GM12878 (cell line): ENCODE data around the gene HINFP. TPM values are rescaled to one million over a fixed set of nuclear protein-coding genes. Genes with fewer than 3 reads are reported as not detected.

Experiments
- ATAC-seq: fragments of 200-7000 bp; cut with Tn5 transposase; 3 replicates; pipeline ENCODE4 v1.9.1; 2020; ENCODE audit warnings: mild to moderate bottlenecking, moderate library complexity
- BruUV-seq: library from RNA; stranded (reverse); fragments of 400-500 nt; replicated peaks from 2 replicates; lab custom pipeline; 2021; lab: Mats Ljungman, UMichigan
- CTCF ChIA-PET: fragments of 300-600 bp; sonication (Branson Sonifier 250); formaldehyde crosslinking; extraction: SDS; loops from one replicate; lab custom pipeline; 2021; ENCODE audit warnings: inconsistent platforms; lab: Yijun Ruan, JAX
- POLR2A ChIA-PET: fragments of 350-600 bp; formaldehyde crosslinking; extraction: SDS; loops from one replicate; lab custom pipeline; 2021; ENCODE audit warnings: inconsistent platforms; lab: Charles Lee
- RAD21 ChIA-PET: fragments of 300-600 bp; sonication (Branson Sonifier 250); formaldehyde crosslinking; loops from one replicate; lab custom pipeline; 2023; ENCODE audit warnings: antibody characterized with exemption; ENCODE audit not compliant: unreplicated experiment; lab: Charles Lee
- SMC1A ChIA-PET: fragments of 300-600 bp; sonication (Branson Sonifier 250); formaldehyde crosslinking; loops from one replicate; lab custom pipeline; 2023; ENCODE audit not compliant: unreplicated experiment, uncharacterized antibody; lab: Charles Lee
- DNase-seq: peaks from one replicate; pipeline ENCODE4 v3.0.0-alpha.2; 2011; ENCODE audit warnings: low read depth, low spot score
- FAIRE-seq: peaks from 3 replicates; lab custom pipeline; 2011; peaks lifted over from hg19 to GRCh38; lab: Jason Lieb, UNC
- H2AFZ ChIP-seq: 2 replicates; pipeline ENCODE4 v1.6.0; 2011; ENCODE audit warnings: low read depth, low read length, control low read depth; ENCODE audit not compliant: control insufficient read depth
- H3K27ac ChIP-seq: 2 replicates; pipeline ENCODE4 v1.5.1; 2011; ENCODE audit warnings: control low read depth; ENCODE audit not compliant: control insufficient read depth, insufficient read depth
- H3K27me3 ChIP-seq, 2 experiments: replicated peaks in 1 of 2; 2 replicates each; pipeline versions ENCODE4 v1.6.0 to v1.6.1; 2011; ENCODE audit warnings: low read length in 1 of 2; ENCODE audit not compliant: control insufficient read depth in 2 of 2, insufficient read depth in 2 of 2
- H3K36me3 ChIP-seq, 2 experiments: 2 replicates each; pipeline ENCODE4 v1.5.1; 2011; ENCODE audit warnings: low read length in 1 of 2; ENCODE audit not compliant: control insufficient read depth in 2 of 2, insufficient read depth in 2 of 2
- H3K4me1 ChIP-seq: 2 replicates; pipeline ENCODE4 v1.6.1; 2011; ENCODE audit warnings: mild to moderate bottlenecking, low read length, moderate library complexity, mixed read lengths; ENCODE audit not compliant: control insufficient read depth, insufficient read depth
- H3K4me2 ChIP-seq: 2 replicates; pipeline ENCODE4 v1.6.0; 2011; ENCODE audit warnings: control low read depth; ENCODE audit not compliant: control insufficient read depth, insufficient read depth
- H3K4me3 ChIP-seq: fragments of 200-600 bp; sonication (generic); 2 replicates; pipeline ENCODE4 v1.5.1; 2016
- H3K79me2 ChIP-seq: 2 replicates; pipeline ENCODE4 v1.6.0; 2011; ENCODE audit warnings: low read length; ENCODE audit not compliant: control insufficient read depth, insufficient read depth
- H3K9ac ChIP-seq: 2 replicates; pipeline ENCODE4 v1.8.0; 2011; ENCODE audit warnings: low read length, control low read depth, mixed read lengths; ENCODE audit not compliant: control insufficient read depth, insufficient read depth
- H3K9me3 ChIP-seq: replicated peaks from 3 replicates; pipeline ENCODE4 v1.5.1; 2011; ENCODE audit warnings: mild to moderate bottlenecking, low read length; ENCODE audit not compliant: control insufficient read depth, insufficient read depth
- H4K20me1 ChIP-seq: 2 replicates; pipeline ENCODE4 v1.6.0; 2011; ENCODE audit not compliant: control insufficient read depth, insufficient read depth
- CHD2 ChIP-seq: IDR thresholded peaks from 2 replicates; pipeline ENCODE4 v1.6.1; 2011; ENCODE audit warnings: low read depth, low read length, improper control_type of control experiment, borderline replicate concordance
- NFIC ChIP-seq: IDR thresholded peaks from 2 replicates; pipeline ENCODE4 v1.6.1; 2012; ENCODE audit warnings: low read depth, mild to moderate bottlenecking, inconsistent platforms, low read length, moderate library complexity
- NFXL1 ChIP-seq: fragments of 450-650 bp; IDR thresholded peaks from 2 replicates; pipeline ENCODE4 v1.6.1; 2017; ENCODE audit warnings: antibody characterized with exemption, mild to moderate bottlenecking, borderline replicate concordance
- NFYB ChIP-seq: IDR thresholded peaks from 2 replicates; pipeline ENCODE4 v1.6.1; 2011; ENCODE audit warnings: low read depth, mild to moderate bottlenecking, low read length, improper control_type of control experiment, moderate library complexity; ENCODE audit not compliant: insufficient read depth
- PML ChIP-seq: IDR thresholded peaks from 2 replicates; pipeline ENCODE4 v1.6.1; 2012; ENCODE audit warnings: low read length, inconsistent platforms
- RELA ChIP-seq: fragments of 450-650 bp; IDR thresholded peaks from 2 replicates; pipeline ENCODE4 v1.8.0; 2014; ENCODE audit warnings: borderline replicate concordance; ENCODE audit not compliant: partially characterized antibody
- SRF ChIP-seq, 2 experiments: IDR thresholded peaks; 2 replicates each; pipeline ENCODE4 v1.6.1; 2011; ENCODE audit warnings: low read depth in 2 of 2, low read length in 2 of 2, mild to moderate bottlenecking in 1 of 2, moderate library complexity in 1 of 2
- ZZZ3 ChIP-seq: IDR thresholded peaks from 2 replicates; pipeline ENCODE4 v1.6.1; 2011; ENCODE audit warnings: low read depth; ENCODE audit not compliant: control insufficient read depth, insufficient read length
- WGBS: methylation state at CpG from one replicate; pipeline ENCODE4 v1.1.6; 2016; ENCODE audit warnings: low lambda C conversion rate; ENCODE audit not compliant: insufficient replicate concordance, insufficient coverage; ENCODE audit errors: missing lambda C conversion rate; 5-methylcytosine and 5-hydroxymethylcytosine counted together
- in situ Hi-C: fragments of 300-500 bp; cut with MboI; formaldehyde crosslinking; loops from 9 replicates; pipeline ENCODE4 v1.14.3; 2018; ENCODE audit warnings: mixed read lengths
- intact Hi-C: fragments of 100-400 bp; cut with micrococcal nuclease; formaldehyde crosslinking; loops from one replicate; pipeline ENCODE4 v1.14.2; 2022; ENCODE audit not compliant: unreplicated experiment
- polyA plus RNA-seq, 11 experiments: library from polyadenylated mRNA; depleted of rRNA in 4 of 11; unstranded in 6 of 11; stranded (reverse) in 5 of 11; fragments of >200 nt; fragmentation: Nextera tagmentation in 4 of 11; fragmentation: Illumina TruSeq in 1 of 11; extraction: Ambion mirVana in 4 of 11; extraction: Trizol in 1 of 11; gene quantifications; 1 replicate in 1 of 11; 2 replicates in 10 of 11; pipeline versions ENCODE4 v1.2.1 to v1.2.3, GENCODE V29; 2011 to 2016; ENCODE audit warnings: inconsistent platforms in 2 of 11, missing spikeins in 2 of 11, low read depth in 1 of 11
- total RNA-seq, 4 experiments: library from RNA; depleted of rRNA in 3 of 4; stranded (reverse); fragments of >200 nt in 3 of 4; fragmentation: Illumina TruSeq in 1 of 4; extraction: Trizol in 1 of 4; gene quantifications; 2 replicates each; pipeline versions ENCODE4 v1.2.1 to v1.2.3, GENCODE V29; 2013 to 2021
- TF ChIP-seq, protein P1 (sequence below): fragments of 450-650 bp; IDR thresholded peaks from 2 replicates; pipeline ENCODE4 v1.6.1; 2016; ENCODE audit warnings: mild to moderate bottlenecking, moderate library complexity, borderline replicate concordance
- TF ChIP-seq, protein P2 (sequence below): fragments of 450-650 bp; formaldehyde crosslinking; IDR thresholded peaks from 2 replicates; pipeline ENCODE4 v1.5.0; 2022; ENCODE audit warnings: mild to moderate bottlenecking, missing genetic modification characterization
- TF ChIP-seq, protein P3 (sequence below): IDR thresholded peaks from 2 replicates; pipeline ENCODE4 v1.6.1; 2012; ENCODE audit warnings: low read depth, low read length, improper control_type of control experiment

HINFP gene
- total and polyA plus RNA-seq, 10 of the 15 experiments (the other 5 are each of a cell fraction or from before 2014, with no cell fraction given) = 13.1 to 26.3 (median 18.6) TPM

- TF ChIP-seq NFYB = no peak
- no peak for TF ChIP-seq SRF (IDR thresholded peaks at IDR 0.05; ENCODE audit: low read depth in 2 of 2, low read length in 2 of 2)
- TF ChIP-seq, protein P1, sequence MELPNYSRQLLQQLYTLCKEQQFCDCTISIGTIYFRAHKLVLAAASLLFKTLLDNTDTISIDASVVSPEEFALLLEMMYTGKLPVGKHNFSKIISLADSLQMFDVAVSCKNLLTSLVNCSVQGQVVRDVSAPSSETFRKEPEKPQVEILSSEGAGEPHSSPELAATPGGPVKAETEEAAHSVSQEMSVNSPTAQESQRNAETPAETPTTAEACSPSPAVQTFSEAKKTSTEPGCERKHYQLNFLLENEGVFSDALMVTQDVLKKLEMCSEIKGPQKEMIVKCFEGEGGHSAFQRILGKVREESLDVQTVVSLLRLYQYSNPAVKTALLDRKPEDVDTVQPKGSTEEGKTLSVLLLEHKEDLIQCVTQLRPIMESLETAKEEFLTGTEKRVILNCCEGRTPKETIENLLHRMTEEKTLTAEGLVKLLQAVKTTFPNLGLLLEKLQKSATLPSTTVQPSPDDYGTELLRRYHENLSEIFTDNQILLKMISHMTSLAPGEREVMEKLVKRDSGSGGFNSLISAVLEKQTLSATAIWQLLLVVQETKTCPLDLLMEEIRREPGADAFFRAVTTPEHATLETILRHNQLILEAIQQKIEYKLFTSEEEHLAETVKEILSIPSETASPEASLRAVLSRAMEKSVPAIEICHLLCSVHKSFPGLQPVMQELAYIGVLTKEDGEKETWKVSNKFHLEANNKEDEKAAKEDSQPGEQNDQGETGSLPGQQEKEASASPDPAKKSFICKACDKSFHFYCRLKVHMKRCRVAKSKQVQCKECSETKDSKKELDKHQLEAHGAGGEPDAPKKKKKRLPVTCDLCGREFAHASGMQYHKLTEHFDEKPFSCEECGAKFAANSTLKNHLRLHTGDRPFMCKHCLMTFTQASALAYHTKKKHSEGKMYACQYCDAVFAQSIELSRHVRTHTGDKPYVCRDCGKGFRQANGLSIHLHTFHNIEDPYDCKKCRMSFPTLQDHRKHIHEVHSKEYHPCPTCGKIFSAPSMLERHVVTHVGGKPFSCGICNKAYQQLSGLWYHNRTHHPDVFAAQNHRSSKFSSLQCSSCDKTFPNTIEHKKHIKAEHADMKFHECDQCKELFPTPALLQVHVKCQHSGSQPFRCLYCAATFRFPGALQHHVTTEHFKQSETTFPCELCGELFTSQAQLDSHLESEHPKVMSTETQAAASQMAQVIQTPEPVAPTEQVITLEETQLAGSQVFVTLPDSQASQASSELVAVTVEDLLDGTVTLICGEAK = no peak
- TF ChIP-seq PML = no peak
These were observed 7.7 kb upstream of the HINFP start (continued) for GRCh38 chr11:119113716-119114115.

- H3K27me3 ChIP-seq = no peaks in the 10 kb centered on the region
- H3K79me2 ChIP-seq = no peaks in the 10 kb centered on the region; the same call in 1 of the 2 replicates
- TF ChIP-seq ZZZ3 (no peak), NFXL1 (no peak), RELA (no peak), NFIC (no peak), CHD2 (no peak)
- TF ChIP-seq, protein P2, sequence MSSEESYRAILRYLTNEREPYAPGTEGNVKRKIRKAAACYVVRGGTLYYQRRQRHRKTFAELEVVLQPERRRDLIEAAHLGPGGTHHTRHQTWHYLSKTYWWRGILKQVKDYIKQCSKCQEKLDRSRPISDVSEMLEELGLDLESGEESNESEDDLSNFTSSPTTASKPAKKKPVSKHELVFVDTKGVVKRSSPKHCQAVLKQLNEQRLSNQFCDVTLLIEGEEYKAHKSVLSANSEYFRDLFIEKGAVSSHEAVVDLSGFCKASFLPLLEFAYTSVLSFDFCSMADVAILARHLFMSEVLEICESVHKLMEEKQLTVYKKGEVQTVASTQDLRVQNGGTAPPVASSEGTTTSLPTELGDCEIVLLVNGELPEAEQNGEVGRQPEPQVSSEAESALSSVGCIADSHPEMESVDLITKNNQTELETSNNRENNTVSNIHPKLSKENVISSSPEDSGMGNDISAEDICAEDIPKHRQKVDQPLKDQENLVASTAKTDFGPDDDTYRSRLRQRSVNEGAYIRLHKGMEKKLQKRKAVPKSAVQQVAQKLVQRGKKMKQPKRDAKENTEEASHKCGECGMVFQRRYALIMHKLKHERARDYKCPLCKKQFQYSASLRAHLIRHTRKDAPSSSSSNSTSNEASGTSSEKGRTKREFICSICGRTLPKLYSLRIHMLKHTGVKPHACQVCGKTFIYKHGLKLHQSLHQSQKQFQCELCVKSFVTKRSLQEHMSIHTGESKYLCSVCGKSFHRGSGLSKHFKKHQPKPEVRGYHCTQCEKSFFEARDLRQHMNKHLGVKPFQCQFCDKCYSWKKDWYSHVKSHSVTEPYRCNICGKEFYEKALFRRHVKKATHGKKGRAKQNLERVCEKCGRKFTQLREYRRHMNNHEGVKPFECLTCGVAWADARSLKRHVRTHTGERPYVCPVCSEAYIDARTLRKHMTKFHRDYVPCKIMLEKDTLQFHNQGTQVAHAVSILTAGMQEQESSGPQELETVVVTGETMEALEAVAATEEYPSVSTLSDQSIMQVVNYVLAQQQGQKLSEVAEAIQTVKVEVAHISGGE = no peak
- TF ChIP-seq, protein P3, sequence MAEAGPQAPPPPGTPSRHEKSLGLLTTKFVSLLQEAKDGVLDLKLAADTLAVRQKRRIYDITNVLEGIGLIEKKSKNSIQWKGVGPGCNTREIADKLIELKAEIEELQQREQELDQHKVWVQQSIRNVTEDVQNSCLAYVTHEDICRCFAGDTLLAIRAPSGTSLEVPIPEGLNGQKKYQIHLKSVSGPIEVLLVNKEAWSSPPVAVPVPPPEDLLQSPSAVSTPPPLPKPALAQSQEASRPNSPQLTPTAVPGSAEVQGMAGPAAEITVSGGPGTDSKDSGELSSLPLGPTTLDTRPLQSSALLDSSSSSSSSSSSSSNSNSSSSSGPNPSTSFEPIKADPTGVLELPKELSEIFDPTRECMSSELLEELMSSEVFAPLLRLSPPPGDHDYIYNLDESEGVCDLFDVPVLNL = no peak
- no peak overlapping the region for H3K4me3 ChIP-seq
- H3K36me3 ChIP-seq = peaks cover 19 to 22% of the 10 kb centered on the region in 2 experiments
- in situ Hi-C loops (no loop called here), intact Hi-C loops (no loop called here)
- H3K9ac ChIP-seq = no peak overlapping the region
- FAIRE-seq (no peak), ATAC-seq (no peak), DNase-seq (no peak)
- H3K4me1 ChIP-seq = no peaks in the 10 kb centered on the region
- ChIA-PET SMC1A (no interaction called here), RAD21 (no interaction called here), CTCF (interaction anchor here (0.7 kb wide), 1 partner anchor 81 kb away, joined by 3 read pairs; no protein-coding TSS in a partner anchor), POLR2A (interaction anchor here (0.5 to 0.6 kb wide), 3 partner anchors 66 to 545 kb away, joined by 3 to 4 read pairs (median 3); no protein-coding TSS in a partner anchor)
- no peaks in the 10 kb centered on the region for H3K9me3 ChIP-seq
- no TSS peak for BruUV-seq
- WGBS = 97% methylated on average over 5 of the region's 5 CpGs
- no peaks in the 10 kb centered on the region for H4K20me1 ChIP-seq
- no peak overlapping the region for H2AFZ ChIP-seq
- no peak overlapping the region for H3K27ac ChIP-seq
- no peak overlapping the region for H3K4me2 ChIP-seq
These were observed 7.0 kb upstream of the HINFP start for GRCh38 chr11:119114351-119114750.
